Suppressor macrophage treated with lipopolysaccharide for 4 hours (primary cell): Measurements from ENCODE around the gene TSHZ3.

Experiments used
- DNase-seq: peaks from one replicate; pipeline ENCODE4 v3.0.0-alpha.2; 2020

TSHZ3 gene

DNA sequence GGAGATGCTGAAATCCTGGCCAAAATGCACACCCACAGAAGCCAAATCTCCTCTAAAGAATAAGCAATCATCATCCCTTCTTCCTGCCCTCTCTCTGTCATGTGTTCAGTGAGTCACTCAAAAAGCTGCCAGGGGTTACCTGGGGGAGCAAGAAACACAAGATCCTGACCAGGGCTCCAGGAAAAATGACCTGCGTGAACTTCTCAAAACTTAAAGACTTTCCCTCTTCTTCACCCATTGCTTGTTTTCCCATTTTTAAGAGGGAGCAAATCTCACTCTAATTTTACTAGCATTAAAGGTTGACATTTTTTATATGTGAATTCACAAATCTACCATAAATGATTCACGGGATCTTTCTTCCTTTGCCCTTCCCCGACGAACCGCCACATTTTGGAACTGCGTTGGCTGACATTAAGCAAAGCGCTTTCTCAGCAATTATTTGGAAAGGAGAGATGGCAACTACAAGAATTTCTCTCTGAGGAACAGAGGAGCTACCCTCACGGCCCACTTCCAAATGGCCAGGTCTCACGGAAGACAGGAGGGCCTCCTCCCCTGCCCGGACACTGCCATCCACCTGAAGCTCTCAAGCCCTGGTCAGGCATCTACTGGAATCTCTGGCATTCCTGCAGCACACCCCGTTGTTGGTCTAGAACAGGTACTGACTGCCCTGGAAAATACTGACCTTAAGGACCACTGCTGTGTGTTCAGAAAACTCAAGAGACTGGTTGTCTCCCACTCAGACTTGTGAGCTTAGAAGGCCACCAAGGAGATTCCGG lies 14.2 kb downstream of the TSHZ3 start:
- no peak for DNase-seq

DNA sequence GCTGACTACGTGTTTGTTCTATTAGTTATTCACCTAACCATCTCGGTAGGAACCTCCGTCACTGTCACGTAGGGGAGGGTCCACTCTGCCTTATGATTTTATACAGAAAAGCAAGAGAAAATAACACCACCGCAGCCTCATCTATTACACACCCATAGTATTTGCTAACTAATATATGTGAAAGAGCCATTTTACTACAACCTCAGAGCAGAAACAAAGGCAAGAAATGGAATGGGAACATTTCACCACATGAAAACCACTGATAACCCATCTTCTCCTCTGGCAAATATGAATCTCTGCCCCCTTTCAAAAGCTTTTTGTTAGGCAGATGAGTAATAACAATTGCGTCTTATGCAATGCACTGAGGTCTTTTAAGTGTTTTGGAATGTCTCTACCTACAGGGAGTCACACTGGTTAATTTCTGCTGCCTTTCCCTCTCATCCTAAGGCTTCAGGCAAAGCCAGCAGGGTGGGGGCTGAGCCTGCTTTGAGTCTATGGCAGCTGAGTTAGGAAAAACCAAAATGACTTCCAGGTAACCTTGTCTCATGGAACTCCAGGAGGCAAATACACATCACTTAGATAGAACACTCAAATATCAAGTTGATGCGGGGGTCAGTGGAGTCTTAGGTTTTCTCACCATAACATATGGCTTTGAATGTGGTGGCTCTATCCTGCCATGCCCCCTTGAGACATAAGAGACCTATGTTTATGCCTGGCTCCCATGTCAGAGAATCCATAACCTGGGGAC lies 15.0 kb downstream of the TSHZ3 start:
- no peak for DNase-seq

DNA sequence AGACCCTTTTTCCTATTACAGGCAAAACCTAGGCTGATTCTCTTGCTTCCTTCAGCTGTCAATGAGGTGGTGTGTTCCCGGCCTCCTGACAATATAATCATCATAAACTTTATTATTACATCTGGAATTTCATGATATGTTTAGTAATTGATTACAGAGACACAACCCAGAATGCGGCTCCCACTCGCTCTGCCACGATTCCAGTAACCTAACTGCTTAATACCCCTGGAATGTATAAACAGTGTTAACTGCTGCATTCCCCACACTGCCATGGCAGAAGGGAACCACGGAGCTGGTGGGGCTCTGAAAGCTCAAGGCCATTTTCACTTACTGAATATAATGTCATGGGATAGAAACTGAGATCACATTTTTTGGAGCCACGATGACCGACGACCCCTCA lies 17.1 kb downstream of the TSHZ3 start:
- no peak for DNase-seq

DNA sequence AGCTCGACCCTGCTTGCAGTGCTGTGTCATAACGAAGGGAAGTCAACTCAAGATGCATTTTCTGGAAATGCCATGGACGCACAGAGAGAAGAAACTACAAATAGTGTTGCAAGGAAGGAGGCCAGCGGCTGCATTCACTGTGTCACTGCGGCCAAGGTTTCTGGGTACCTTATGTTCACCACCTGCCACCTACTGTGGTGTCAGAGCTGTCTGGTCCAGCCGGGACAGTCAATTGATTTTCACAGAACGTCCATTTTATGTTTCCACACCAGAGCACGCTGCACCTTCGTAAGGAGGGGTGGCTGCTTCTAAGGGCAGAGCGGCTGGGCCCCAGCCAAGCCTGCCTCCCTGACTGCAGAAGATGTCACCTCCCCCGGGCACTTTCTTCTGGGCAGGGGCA lies 17.7 kb downstream of the TSHZ3 start:
- peak; percentile 38 for DNase-seq

DNA sequence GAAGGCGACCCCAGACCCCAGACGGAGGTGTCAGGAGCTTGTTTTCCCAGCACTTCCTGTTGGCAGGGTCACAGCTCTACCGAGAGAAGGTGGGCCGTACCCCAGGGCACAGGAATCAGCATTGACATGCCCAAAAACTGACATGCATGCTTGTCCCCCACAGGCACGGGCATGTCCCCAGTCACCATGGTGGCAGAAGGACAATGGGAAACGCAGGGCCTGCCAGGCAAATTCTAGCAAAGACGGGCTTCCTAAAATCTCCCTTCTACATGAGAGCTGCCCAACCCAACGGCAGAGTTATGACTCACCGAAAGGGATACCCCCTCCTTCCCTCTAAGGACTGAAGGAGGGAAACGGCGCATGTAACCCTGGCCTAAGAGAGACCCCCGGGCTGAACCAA lies 18.5 kb downstream of the TSHZ3 start:
- DNase-seq: peak; percentile 17

DNA sequence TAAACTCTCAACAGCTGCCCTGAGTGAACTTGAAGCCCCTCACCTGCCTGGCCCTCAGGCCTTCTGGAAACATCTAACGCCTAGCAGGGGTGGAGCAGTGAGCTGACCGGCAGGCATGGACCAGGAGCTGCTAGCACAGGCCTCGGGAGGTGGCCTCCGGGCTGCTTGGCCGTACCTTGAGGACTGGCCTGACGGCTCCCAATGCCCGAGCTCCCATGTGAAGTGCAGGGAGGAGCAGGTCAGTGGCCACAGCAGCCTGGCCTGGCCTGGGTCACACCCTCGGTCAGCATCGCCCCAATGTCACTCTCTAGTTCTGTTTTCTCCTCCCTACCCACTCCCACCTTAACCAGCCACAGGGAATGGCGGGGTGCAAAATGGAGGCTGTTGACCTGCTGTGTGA lies 19.0 kb downstream of the TSHZ3 start:
- no peak for DNase-seq

DNA sequence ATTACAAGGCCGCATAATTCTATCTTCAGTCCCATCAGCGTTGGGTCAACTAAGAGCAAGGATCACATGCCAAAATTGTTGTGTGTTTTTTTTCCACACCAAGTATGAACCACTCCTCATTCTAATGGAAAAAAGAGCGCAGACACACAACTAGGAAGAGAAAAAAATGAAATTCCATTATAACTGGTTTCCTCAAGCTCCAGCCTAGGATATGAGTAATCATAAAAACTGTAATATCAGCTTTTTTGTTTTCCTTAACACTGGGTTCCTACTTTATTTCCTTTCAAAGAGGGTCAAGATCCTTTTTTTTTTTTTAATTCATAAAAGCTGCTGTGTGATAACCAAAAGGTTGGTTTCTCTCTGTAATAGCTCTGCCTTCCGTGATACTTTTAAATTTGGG lies 19.4 kb downstream of the TSHZ3 start:
- DNase-seq: no peak

DNA sequence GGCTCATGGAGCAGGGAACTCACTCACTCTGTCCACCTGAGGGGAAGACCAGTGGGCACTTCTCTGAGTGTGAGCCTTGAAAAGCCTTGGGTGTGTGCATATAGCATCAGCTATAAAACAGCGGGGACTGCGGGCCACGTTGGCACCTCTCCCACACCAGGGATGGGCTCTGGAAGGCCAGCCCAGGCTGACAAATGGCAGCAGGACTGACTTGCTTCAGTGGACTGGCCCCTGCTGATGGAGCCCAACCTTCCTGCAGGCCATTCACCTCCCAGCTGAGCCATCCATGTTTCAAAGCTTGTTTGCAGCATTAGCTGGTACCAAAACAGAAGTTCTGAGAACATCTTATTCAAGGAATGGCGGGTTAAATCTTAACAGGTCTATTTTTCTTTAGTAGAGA lies 21.0 kb downstream of the TSHZ3 start:
- DNase-seq: no peak

DNA sequence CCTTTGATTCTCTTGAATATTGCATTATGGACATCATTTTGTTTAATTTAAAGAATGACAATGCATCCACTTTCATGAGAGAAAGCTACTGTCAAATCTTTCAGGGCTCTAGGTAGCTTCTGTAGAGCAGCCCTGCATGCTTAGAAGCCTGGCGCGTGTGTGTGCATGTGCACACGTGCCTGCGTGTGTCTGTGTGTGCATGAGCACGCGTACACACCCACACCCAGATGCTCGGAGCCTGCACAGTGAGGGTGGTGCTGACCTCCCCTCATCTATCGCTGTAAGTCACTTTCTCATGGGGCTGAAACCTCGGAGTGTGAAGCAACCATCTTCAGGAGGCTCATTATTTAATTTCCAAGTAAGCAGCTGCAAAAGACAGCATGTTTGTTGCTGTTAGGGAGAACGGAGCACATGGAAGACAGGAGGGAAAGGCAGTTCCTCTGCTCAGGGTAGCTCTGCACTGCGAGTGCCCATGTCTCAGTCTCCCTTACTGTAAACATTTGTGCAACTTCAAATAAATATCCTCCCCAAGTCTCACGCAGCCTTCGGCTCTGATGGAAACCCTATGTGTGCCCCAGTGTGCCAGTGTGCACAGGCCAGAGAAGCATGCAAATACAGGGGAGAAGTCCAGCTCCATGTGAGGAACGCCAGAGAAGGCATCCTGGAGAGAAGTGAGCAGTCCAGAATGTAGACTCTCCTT lies 22.8 kb downstream of the TSHZ3 start:
- DNase-seq: no peak

DNA sequence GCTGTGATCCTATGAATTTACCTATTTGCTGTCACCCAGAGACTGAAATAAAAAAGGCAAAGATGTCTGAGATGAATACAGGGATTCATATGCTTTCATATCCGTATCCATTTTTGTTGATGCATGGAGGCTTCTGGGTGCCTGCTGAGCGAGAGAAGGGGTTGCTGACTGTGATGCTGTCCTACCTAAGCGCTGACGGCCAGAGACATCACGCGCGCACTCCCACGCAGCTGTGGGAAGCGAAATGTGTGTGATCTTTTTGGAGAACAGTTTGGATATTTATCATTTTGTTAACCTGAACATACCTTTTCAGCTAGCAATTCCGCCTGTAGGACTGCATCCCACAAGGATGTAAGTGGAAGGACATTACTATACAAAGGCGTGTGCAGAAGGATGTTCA lies 23.9 kb downstream of the TSHZ3 start:
- DNase-seq: no peak

DNA sequence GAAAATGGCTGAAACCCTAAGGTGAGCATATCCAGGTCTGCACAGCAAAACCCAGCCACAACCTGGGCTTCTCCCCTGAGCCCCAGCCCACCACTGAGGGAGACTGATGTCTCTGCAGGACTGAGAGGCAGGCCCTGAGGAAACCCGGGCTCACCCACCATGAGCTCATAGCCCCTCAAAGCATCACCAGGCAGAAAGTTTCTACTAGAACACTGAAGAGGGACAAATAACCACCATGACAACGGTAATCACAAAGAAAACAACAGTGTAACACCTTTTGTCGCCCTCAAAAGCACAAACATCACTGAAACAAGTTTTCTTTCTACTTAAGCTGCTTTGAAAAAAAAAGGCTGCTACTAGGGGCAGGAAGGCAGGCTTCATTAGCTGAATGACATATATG lies 29.8 kb downstream of the TSHZ3 start:
- no peak for DNase-seq

DNA sequence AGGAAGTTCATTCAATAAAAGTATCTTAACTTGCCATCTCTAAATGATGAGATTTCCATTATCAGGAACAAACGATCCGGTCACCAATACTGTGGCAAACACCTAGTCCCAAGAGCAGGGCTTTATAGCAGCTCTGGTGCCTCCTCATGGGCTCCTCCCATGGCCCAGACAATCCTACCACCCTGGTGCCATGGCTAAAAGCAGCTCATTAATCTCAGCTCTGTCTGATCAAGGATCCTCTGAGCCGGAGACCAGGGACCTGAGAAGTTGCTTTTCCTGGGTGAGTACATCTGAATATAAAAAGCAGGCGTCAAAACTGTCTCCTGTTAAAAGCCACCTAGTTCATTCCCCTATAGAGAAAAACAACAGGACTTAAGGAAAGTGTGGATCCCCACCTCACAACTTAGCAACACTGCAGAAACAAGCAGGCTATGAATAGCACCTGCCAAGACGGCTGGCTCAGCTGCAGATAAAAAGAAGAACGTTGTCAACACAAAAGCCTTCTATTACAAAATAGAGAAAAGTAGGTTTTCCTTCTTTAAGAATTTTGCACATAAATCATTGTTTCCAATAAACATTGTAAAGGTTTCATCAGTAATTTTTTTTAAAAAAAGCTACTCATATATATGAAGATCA lies 30.3 kb downstream of the TSHZ3 start:
- DNase-seq: no peak

DNA sequence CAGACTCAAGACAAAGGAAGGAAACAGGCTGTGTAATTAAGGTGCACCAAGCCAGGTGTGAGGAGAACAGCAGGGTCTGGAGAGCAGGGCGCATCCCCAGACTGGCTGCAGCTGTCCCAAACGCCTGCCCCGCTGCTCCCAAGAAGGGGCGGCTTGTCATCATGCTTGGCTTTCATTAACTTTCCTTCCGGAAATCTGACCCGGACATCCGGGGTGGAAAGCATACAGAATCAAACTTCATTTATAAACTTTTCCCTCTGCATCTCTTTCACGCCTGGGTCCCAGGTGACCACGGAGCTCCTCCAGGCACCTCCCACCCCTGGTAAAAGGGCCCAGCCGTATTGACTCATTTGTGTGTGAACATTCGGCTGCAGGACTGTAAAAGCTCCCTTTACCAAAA lies 31.7 kb downstream of the TSHZ3 start:
- no peak for DNase-seq

DNA sequence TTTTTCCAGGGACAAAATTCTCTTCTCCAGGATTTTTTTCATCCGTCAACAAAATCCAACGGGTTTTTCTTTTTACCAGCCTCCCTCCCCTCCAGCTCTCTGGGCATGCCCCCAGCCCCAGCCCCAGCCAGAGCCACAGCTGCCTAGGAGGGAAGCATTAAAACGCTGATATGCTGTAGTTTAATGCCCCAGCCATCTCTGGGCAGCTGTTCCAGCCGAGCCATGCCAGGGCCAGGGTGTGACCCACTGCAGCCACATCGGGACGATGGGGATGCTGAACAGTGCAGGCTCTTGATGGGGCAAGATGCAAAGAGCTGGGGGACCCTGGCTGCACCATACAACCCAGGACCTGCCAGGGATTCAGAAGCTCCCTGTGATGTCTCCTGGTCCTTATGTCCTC lies 32.1 kb downstream of the TSHZ3 start:
- no peak for DNase-seq

DNA sequence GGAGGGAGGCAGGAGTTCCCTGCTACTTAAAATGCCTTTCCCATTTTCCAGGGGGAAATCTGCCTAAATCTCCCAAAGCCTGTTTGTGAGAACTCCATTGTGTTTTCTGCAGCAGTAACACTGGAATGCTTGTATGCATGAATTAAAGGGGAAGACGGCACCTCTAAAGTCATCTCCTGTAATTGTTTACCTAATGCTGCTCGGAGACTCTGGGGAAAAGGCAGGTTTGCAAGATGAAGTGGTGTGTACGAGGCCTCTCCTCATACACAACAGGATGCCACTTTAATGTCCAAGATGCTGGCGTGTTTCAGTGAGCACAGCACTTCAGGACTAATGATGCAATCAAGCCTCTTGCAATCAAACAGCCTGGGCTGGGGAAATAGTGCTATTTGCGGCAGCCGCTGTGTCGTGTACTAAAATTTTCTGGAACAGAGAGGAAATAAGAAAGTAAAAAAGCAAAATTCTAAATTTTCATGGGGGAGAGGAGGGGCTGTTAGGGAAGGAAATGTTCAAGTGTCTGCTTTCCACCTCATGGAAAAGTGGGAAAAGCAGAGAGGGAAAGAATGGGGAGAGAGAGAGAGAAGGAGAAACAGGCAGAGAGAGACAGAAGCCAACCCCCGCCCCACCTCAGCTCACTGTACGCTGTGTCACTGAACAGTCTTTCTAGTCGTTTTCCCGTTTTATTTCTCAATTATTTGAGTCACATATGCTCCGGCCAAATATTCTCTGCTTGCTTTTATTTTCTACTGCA lies 32.9 kb downstream of the TSHZ3 start:
- peak; percentile 78 for DNase-seq

DNA sequence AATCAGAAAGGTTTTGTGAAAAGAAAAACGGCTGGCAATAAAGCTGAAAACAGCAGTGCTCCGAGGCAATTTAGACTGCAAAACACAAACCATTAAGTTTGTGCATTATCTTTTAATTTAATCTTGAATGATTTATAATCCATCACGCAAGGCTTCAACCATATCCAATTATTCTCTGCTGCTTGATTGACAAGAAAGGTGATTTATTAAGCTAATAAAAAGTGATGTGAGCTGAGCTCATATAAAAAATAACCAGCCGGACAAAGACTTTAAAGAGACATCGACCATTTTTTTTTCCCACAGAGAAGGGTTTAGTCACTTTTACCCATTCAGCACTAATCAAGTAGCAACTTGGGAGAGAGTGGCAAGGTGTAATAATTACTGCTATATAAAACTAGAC lies 33.6 kb downstream of the TSHZ3 start:
- no peak for DNase-seq

DNA sequence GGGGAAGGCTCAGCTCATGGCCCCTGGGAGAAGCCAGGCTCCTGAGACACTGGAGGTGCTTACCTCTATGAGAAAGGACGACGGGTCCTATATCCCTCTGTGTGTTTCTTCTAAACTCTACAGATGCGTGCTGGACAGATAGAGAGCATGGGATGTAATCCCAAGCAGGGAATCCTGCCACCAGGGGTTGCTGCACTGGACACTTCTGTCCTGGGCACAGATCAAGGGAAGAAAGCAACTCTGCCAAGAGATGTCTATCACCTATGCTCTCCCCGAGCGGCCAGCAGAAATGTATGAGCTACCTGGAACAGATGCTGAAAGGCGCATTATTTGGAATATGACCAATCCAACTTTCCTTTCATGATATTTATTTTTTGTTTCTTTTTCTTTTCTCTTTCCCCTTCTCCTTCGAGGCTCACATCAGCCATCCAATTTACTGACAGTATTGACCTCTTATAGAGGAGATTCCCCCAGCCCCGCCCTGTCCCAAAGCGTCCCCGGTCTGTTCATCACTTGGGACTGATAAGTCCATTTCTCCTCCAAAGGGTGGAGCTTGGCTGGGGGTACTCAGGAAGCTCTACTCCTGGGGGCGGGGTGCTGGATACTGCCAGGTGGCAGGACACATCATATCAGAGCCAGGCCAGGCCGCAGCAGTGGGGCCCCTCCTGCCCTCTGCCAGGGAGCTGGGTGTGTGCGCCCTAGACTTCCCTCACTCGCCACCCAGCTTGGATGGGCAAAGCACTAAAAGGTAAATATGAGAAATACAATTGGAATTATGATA lies 34.2 kb downstream of the TSHZ3 start:
- DNase-seq: no peak

DNA sequence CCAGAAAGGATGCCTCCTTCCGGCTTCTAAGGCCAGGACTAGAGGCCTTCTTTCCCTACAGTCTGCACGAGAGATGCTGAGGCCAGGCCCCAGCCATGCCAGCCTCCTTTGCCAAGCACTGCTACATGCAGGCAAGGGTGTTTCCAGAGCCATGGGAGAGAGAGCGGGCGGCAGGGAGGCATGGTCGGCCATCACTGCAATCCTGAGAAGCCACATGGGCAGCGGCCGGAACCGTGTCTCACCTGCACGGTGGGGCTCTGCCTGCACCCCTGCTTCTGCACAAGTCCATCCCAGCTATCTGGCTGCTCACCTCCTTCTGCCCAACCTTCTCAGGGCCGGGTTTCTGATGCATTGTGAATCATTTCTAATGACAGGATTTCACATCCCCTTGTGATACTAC lies 35.1 kb downstream of the TSHZ3 start:
- DNase-seq: no peak

DNA sequence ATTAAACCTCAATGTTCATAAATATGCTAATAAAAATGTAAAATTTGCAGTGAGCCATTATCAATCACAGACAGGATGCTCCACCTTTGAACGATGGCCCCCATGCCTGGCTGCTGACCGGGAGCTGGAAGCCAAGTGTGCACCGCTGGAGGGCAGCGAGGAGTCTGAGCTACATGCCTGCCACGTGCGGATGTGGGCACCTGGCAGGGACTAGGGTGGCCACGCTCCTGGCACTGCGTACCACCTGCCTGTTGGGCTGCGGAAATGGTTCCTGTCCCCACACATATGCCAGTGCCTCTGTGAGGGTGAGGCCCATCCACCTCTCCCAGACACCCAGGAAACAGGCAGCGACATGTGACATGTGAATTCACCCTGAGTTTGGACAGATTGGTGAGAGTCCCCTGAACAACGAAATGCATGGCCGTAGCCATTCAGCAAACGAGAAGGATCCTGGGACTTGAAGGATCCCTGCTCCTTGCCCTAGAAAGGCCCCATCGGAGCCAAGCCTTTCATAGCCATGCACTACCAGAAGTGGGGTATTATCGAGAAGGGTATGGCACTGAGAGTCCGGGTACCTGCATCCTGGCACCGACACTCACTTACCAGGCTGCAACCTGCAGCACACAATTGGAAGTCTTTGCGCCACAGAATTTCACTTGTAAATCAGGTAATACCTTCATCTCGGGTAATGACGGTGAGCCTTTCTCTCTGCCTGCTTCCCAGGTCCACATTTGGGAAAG lies 35.8 kb downstream of the TSHZ3 start:
- no peak for DNase-seq

DNA sequence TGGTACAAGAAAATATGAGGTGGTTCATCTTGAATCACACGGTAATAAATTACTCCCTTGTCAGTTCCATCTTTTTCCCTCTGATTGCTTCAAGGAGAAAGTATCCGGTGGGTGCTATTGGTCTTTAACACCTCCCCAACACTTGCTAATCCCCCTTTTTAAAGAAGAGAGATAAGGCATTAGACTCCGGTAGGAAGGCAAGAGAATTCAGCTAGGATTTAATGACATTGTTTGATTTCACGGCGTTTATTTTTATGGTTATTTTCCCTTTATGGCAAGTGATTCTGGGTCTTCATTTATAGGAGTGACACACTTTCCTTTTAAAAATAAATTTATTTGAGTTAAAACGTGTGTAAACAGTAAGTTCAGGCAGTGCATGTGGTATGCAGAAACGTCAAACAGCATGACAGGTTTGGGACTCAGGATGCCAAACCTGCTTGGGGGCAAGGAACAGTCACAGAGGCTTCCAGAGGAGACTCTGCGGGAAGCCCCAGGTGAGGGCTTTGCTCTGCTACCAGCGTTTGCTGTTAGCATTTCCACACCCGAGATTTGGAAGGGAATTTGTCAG lies 36.5 kb downstream of the TSHZ3 start:
- DNase-seq: no peak
